Spleen (tissue), 7 donors: Measurements from ENCODE around the gene HIPK2.
A peak's percentile ranks its signal among the peaks of the same experiment; 100 is the strongest.

Experiments used
- POLR2A ChIP-seq, 3 donors: fragments of 450-650 bp; IDR thresholded peaks; one replicate each; pipeline ENCODE4 v1.5.1; 2017; ENCODE audit warnings: antibody characterized with exemption in 3 of 3, mild to moderate bottlenecking in 1 of 3
- POLR2AphosphoS5 ChIP-seq, 3 donors: sonication (generic); formaldehyde crosslinking; IDR thresholded peaks; one replicate each; pipeline ENCODE4 v1.5.1; 2017; ENCODE audit warnings: antibody characterized with exemption in 3 of 3
- TF ChIP-seq, protein P1 (sequence below), 11 experiments: fragments of 200-600 bp in 7 of 11; fragments of 450-650 bp in 4 of 11; sonication (generic) in 4 of 11; IDR thresholded peaks in 8 of 11; conservative IDR thresholded peaks in 3 of 11; 1 replicate in 7 of 11; 2 replicates in 4 of 11; pipeline versions ENCODE4 v1.4.0 to v1.8.0; 2016 to 2021; ENCODE audit warnings: antibody characterized with exemption in 11 of 11, inconsistent platforms in 4 of 11, mild to moderate bottlenecking in 1 of 11
- donor health status: DM: no; HTN: no; CAD: no; lungs with moderate emphysema.
- donor health status: DM: no; HTN: no; CAD: no.
- donor health status: DM: no; HTN: no; CAD: no.

DNA sequence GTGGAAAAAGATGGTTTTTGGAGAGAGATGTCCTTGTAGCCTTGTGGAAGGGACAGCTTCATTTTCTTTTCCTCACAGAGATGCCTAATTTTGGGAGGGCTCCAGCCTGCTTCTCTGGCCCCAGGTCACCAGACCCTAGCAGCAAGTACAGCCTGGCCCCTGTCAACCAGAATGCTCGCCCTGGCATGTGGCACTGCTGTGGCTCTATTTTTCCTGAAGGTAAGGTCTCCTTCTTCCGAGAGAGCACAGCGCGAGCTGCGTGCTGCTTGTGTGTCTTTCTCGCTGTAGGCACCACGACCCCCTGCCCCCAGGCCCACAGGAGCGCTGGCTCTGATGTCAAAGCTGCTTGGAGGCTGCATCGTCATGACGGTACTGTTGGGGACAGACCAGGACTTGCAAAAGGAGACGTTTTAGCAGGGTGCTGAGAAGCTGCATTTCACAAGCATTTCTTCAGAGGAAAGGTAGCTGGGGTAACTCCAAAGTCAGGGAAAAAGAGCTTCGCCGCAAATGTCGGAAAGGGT, 195.6 kb downstream of the HIPK2 start:
- TF ChIP-seq POLR2A (IDR thresholded peaks at IDR 0.05) (no peak), POLR2AphosphoS5 (IDR thresholded peaks at IDR 0.05) (peak in 1 of 3 donors; percentile 10)
- TF ChIP-seq, protein P1, sequence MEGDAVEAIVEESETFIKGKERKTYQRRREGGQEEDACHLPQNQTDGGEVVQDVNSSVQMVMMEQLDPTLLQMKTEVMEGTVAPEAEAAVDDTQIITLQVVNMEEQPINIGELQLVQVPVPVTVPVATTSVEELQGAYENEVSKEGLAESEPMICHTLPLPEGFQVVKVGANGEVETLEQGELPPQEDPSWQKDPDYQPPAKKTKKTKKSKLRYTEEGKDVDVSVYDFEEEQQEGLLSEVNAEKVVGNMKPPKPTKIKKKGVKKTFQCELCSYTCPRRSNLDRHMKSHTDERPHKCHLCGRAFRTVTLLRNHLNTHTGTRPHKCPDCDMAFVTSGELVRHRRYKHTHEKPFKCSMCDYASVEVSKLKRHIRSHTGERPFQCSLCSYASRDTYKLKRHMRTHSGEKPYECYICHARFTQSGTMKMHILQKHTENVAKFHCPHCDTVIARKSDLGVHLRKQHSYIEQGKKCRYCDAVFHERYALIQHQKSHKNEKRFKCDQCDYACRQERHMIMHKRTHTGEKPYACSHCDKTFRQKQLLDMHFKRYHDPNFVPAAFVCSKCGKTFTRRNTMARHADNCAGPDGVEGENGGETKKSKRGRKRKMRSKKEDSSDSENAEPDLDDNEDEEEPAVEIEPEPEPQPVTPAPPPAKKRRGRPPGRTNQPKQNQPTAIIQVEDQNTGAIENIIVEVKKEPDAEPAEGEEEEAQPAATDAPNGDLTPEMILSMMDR (IDR thresholded peaks at IDR 0.05 in 8 of 11, conservative IDR thresholded peaks at IDR 0.05 in 3 of 11), result no peak
